H1 (cell line): ENCODE measurements around the gene SYNPO. TPM values are rescaled to one million over a fixed set of nuclear protein-coding genes. Genes with fewer than 3 reads are reported as not detected.

Experiments used
- CTCF ChIA-PET: fragments of 300-600 bp; sonication (Branson Sonifier 250); formaldehyde crosslinking; loops from one replicate; lab custom pipeline; 2021; ENCODE audit not compliant: partially characterized antibody; lab: Charles Lee
- POLR2A ChIA-PET: fragments of 300-600 bp; sonication (Branson Sonifier 250); formaldehyde crosslinking; loops from one replicate; lab custom pipeline; 2021; ENCODE audit warnings: inconsistent platforms; ENCODE audit not compliant: partially characterized antibody; lab: Charles Lee
- DNase-seq, 2 experiments: peaks; one replicate each; pipeline versions ENCODE4 v3.0.0 to v3.0.0-alpha.2; 2010 to 2022; ENCODE audit warnings: low spot score in 2 of 2, low read depth in 1 of 2, mixed read lengths in 1 of 2
- FAIRE-seq: peaks from 2 replicates; lab custom pipeline; 2011; peaks lifted over from hg19 to GRCh38; lab: Jason Lieb, UNC
- H2AFZ ChIP-seq: 2 replicates; pipeline ENCODE4 v1.8.1; 2012; ENCODE audit warnings: low read length, inconsistent platforms
- H2AK5ac ChIP-seq: 2 replicates; pipeline ENCODE4 v1.6.1; 2013; ENCODE audit warnings: low read depth, low read length
- H2BK120ac ChIP-seq: replicated peaks from 2 replicates; pipeline ENCODE3; 2013; ENCODE audit warnings: low read depth, low read length, inconsistent platforms
- H2BK12ac ChIP-seq: 2 replicates; pipeline ENCODE4 v1.6.1; 2013; ENCODE audit warnings: low read depth, low read length
- H2BK15ac ChIP-seq: 2 replicates; pipeline ENCODE4 v1.6.1; 2013; ENCODE audit warnings: low read length
- H2BK20ac ChIP-seq: 2 replicates; pipeline ENCODE4 v1.6.1; 2013; ENCODE audit warnings: low read length
- H2BK5ac ChIP-seq: 2 replicates; pipeline ENCODE4 v1.6.1; 2013; ENCODE audit warnings: low read depth, low read length
- H3K14ac ChIP-seq: 2 replicates; pipeline ENCODE4 v1.6.1; 2013; ENCODE audit warnings: inconsistent platforms; ENCODE audit not compliant: insufficient read length
- H3K18ac ChIP-seq: 2 replicates; pipeline ENCODE4 v1.6.1; 2013; ENCODE audit warnings: low read length; ENCODE audit errors: extremely low read depth
- H3K23ac ChIP-seq: 2 replicates; pipeline ENCODE4 v1.6.1; 2013; ENCODE audit warnings: inconsistent platforms; ENCODE audit not compliant: insufficient read length
- H3K23me2 ChIP-seq: 2 replicates; pipeline ENCODE4 v1.6.1; 2013; ENCODE audit warnings: low read depth, low read length
- H3K27ac ChIP-seq: 2 replicates; pipeline ENCODE4 v1.6.1; 2011; ENCODE audit warnings: low read depth, low read length, inconsistent platforms
- H3K27me3 ChIP-seq, 4 experiments: replicated peaks in 1 of 4; 1 replicate in 1 of 4; 2 replicates in 3 of 4; pipeline versions ENCODE4 v1.6.1 to v1.8.1; 2011 to 2013; ENCODE audit warnings: low read length in 3 of 4, mild to moderate bottlenecking in 3 of 4, inconsistent platforms in 2 of 4, mixed read lengths in 2 of 4, moderate library complexity in 1 of 4; ENCODE audit not compliant: control insufficient read depth in 3 of 4, insufficient read depth in 3 of 4; ENCODE audit errors: extremely low read depth in 1 of 4
- H3K36me3 ChIP-seq, 4 experiments: 2 replicates each; pipeline versions ENCODE4 v1.6.1 to v1.8.1; 2011 to 2013; ENCODE audit warnings: mild to moderate bottlenecking in 4 of 4, low read length in 3 of 4, moderate library complexity in 2 of 4, control low read depth in 1 of 4, inconsistent platforms in 1 of 4; ENCODE audit not compliant: insufficient read depth in 4 of 4, control insufficient read depth in 2 of 4
- H3K4ac ChIP-seq: replicated peaks from 2 replicates; pipeline ENCODE3; 2013; ENCODE audit warnings: low read length, low read depth, mixed read lengths, inconsistent platforms; ENCODE audit not compliant: insufficient read length
- H3K4me1 ChIP-seq, 4 experiments: replicated peaks in 1 of 4; 1 replicate in 1 of 4; 2 replicates in 3 of 4; pipeline versions ENCODE4 v1.6.1 to v1.8.1; 2011 to 2013; ENCODE audit warnings: low read length in 3 of 4, inconsistent platforms in 2 of 4, mixed read lengths in 1 of 4; ENCODE audit not compliant: insufficient read depth in 4 of 4, control insufficient read depth in 3 of 4
- H3K4me2 ChIP-seq, 2 experiments: 2 replicates each; pipeline versions ENCODE4 v1.6.1 to v1.8.1; 2011 to 2013; ENCODE audit warnings: low read depth in 2 of 2, low read length in 2 of 2, control low read depth in 1 of 2, inconsistent platforms in 1 of 2, mild to moderate bottlenecking in 1 of 2; ENCODE audit not compliant: insufficient read depth in 1 of 2
- H3K4me3 ChIP-seq, 4 experiments: fragments of 200-600, 300-600 bp in 1 of 4; sonication (generic), shearing (Covaris generic), sonication (Bioruptor Twin) in 1 of 4; 2 replicates each; pipeline versions ENCODE4 v1.5.1 to v1.8.1; 2011 to 2016; ENCODE audit warnings: low read length in 4 of 4, low read depth in 3 of 4, control low read depth in 2 of 4, inconsistent platforms in 2 of 4, mild to moderate bottlenecking in 2 of 4, mixed read lengths in 1 of 4, moderate library complexity in 1 of 4; ENCODE audit not compliant: insufficient read depth in 2 of 4; ENCODE audit errors: extremely low read depth in 1 of 4
- H3K56ac ChIP-seq: replicated peaks from 2 replicates; pipeline ENCODE3; 2013; ENCODE audit warnings: low read depth, mild to moderate bottlenecking, mixed read lengths, low read length, inconsistent platforms; ENCODE audit not compliant: insufficient read length
- H3K79me1 ChIP-seq: 2 replicates; pipeline ENCODE4 v1.6.1; 2013; ENCODE audit warnings: low read depth, low read length, control low read depth
- H3K79me2 ChIP-seq, 2 experiments: 2 replicates each; pipeline versions ENCODE4 v1.6.1 to v1.8.1; 2012 to 2013; ENCODE audit warnings: low read length in 2 of 2, mild to moderate bottlenecking in 2 of 2, inconsistent platforms in 1 of 2; ENCODE audit not compliant: insufficient read depth in 2 of 2, control insufficient read depth in 1 of 2
- H3K9ac ChIP-seq, 4 experiments: replicated peaks in 1 of 4; 1 replicate in 1 of 4; 2 replicates in 3 of 4; pipeline versions ENCODE4 v1.6.1 to v1.8.1; 2011 to 2013; ENCODE audit warnings: low read depth in 3 of 4, low read length in 3 of 4, control low read depth in 2 of 4, mild to moderate bottlenecking in 2 of 4, moderate library complexity in 2 of 4, inconsistent platforms in 1 of 4; ENCODE audit errors: extremely low read depth in 1 of 4
- H3K9me3 ChIP-seq, 2 experiments: 2 replicates each; pipeline versions ENCODE4 v1.6.1 to v1.8.1; 2012 to 2013; ENCODE audit warnings: mild to moderate bottlenecking in 2 of 2, moderate library complexity in 2 of 2, control low read depth in 1 of 2, inconsistent platforms in 1 of 2, low read depth in 1 of 2, low read length in 1 of 2, mixed read lengths in 1 of 2; ENCODE audit not compliant: insufficient read depth in 2 of 2
- H4K20me1 ChIP-seq, 2 experiments: replicated peaks in 1 of 2; 2 replicates each; pipeline versions ENCODE3 to v1.8.1; 2011 to 2013; ENCODE audit warnings: inconsistent platforms in 2 of 2, low read length in 2 of 2, mild to moderate bottlenecking in 1 of 2; ENCODE audit not compliant: insufficient read depth in 2 of 2, control insufficient read depth in 1 of 2
- H4K5ac ChIP-seq: 2 replicates; pipeline ENCODE4 v1.6.1; 2013; ENCODE audit warnings: low read length, low read depth, mixed read lengths, inconsistent platforms; ENCODE audit not compliant: insufficient read length
- H4K8ac ChIP-seq: 2 replicates; pipeline ENCODE4 v1.8.0; 2013; ENCODE audit warnings: mild to moderate bottlenecking, moderate library complexity, low read length, inconsistent platforms; ENCODE audit not compliant: insufficient read depth; ENCODE audit errors: extremely low read depth
- H4K91ac ChIP-seq: replicated peaks from 2 replicates; pipeline ENCODE3; 2013; ENCODE audit warnings: low read length, mixed read lengths, inconsistent platforms; ENCODE audit not compliant: insufficient read length
- BCL11A ChIP-seq, 2 experiments: IDR thresholded peaks; one replicate each; pipeline ENCODE4 v1.6.1; 2011; ENCODE audit warnings: low read depth in 2 of 2, low read length in 2 of 2, mild to moderate bottlenecking in 2 of 2
- CHD1 ChIP-seq: IDR thresholded peaks from 2 replicates; pipeline ENCODE4 v1.6.1; 2012; ENCODE audit warnings: low read depth, low read length, improper control_type of control experiment
- CTBP2 ChIP-seq: IDR thresholded peaks from 2 replicates; pipeline ENCODE4 v1.7.0; 2011; ENCODE audit warnings: borderline replicate concordance, mild to moderate bottlenecking, moderate library complexity, mixed read lengths, low read length; ENCODE audit not compliant: insufficient read depth, insufficient read length
- JUN ChIP-seq: IDR thresholded peaks from 2 replicates; pipeline ENCODE4 v1.6.1; 2011; ENCODE audit warnings: low read depth, mild to moderate bottlenecking, improper control_type of control experiment, low read length
- KDM4A ChIP-seq: IDR thresholded peaks from one replicate; pipeline ENCODE4 v1.7.1; 2012; ENCODE audit warnings: low read depth, mild to moderate bottlenecking, moderate library complexity, low read length, inconsistent platforms; ENCODE audit not compliant: severe bottlenecking
- POLR2A ChIP-seq, 2 experiments: IDR thresholded peaks; 1 replicate in 1 of 2; 2 replicates in 1 of 2; pipeline ENCODE4 v1.6.1; 2011; ENCODE audit warnings: low read depth in 2 of 2, low read length in 2 of 2, mild to moderate bottlenecking in 2 of 2; ENCODE audit errors: control extremely low read depth in 1 of 2
- POLR2AphosphoS5 ChIP-seq: IDR thresholded peaks from 2 replicates; pipeline ENCODE4 v1.6.1; 2011; ENCODE audit warnings: low read depth, low read length
- RAD21 ChIP-seq, 2 experiments: IDR thresholded peaks in 1 of 2; conservative IDR thresholded peaks in 1 of 2; 2 replicates each; pipeline ENCODE4 v1.6.1; 2011; ENCODE audit warnings: low read depth in 2 of 2, low read length in 2 of 2, improper control_type of control experiment in 1 of 2, inconsistent platforms in 1 of 2, mild to moderate bottlenecking in 1 of 2, moderate library complexity in 1 of 2
- SIN3A ChIP-seq, 2 experiments: IDR thresholded peaks in 1 of 2; conservative IDR thresholded peaks in 1 of 2; 2 replicates each; pipeline ENCODE4 v1.6.1; 2011 to 2012; ENCODE audit warnings: low read length in 2 of 2, improper control_type of control experiment in 1 of 2, low read depth in 1 of 2, mild to moderate bottlenecking in 1 of 2
- SRF ChIP-seq: IDR thresholded peaks from 2 replicates; pipeline ENCODE4 v1.6.1; 2011; ENCODE audit warnings: mild to moderate bottlenecking, low read depth, low read length, moderate library complexity
- TAF7 ChIP-seq: optimal IDR thresholded peaks from 2 replicates; pipeline ENCODE3; 2011; ENCODE audit warnings: low read depth, mild to moderate bottlenecking, inconsistent platforms, low read length, moderate library complexity, borderline replicate concordance
- TBP ChIP-seq: IDR thresholded peaks from 2 replicates; pipeline ENCODE4 v1.6.1; 2011; ENCODE audit warnings: low read depth, low read length, improper control_type of control experiment
- WGBS, 2 experiments: shearing (Covaris generic) in 1 of 2; methylation state at CpG; one replicate each; pipeline versions ENCODE4 v1.1.6 to v1.1.7; 2013 to 2015; ENCODE audit warnings: low lambda C conversion rate in 2 of 2, mixed read lengths in 2 of 2, inconsistent platforms in 1 of 2, low coverage in 1 of 2, missing lambda C conversion rate in 1 of 2; ENCODE audit not compliant: insufficient replicate concordance in 2 of 2, insufficient coverage in 1 of 2, insufficient read length in 1 of 2; ENCODE audit errors: extremely low coverage in 1 of 2, missing lambda C conversion rate in 1 of 2; 5-methylcytosine and 5-hydroxymethylcytosine counted together
- polyA plus RNA-seq, 7 experiments: library from polyadenylated mRNA; depleted of rRNA in 3 of 7; stranded (reverse) in 5 of 7; unstranded in 2 of 7; fragments of >200 nt in 5 of 7; fragments of 200-250 nt in 2 of 7; gene quantifications; 1 replicate in 5 of 7; 2 replicates in 1 of 7; 4 replicates in 1 of 7; pipeline versions ENCODE4 v1.2.1 to v1.2.3, GENCODE V29; 2011 to 2013; ENCODE audit warnings: missing spikeins in 2 of 7, mixed read lengths in 2 of 7
- total RNA-seq: library from RNA; stranded (reverse); fragmentation: NEBNext Ultra II Directional; extraction: Animal tissue kit (Norgen Biotek cat#: 25700); gene quantifications from 2 replicates; pipeline ENCODE4 v1.2.1, GENCODE V29; 2021
- TF ChIP-seq, protein P1 (sequence below): IDR thresholded peaks from 2 replicates; pipeline ENCODE4 v1.6.1; 2011; ENCODE audit warnings: low read length, improper control_type of control experiment

Gene SYNPO
- total and polyA plus RNA-seq, 2 of the 8 experiments (the other 6 are each of a cell fraction or from before 2014, with no cell fraction given): 2.3 TPM

GRCh38 chr5:150663936-150664335, 23.5 kb downstream of the SYNPO start:
- no peak overlapping the region for H3K18ac ChIP-seq
- H3K4me2 ChIP-seq: no peak overlapping the region
- no peak overlapping the region for H3K23ac ChIP-seq
- no peak overlapping the region for H2BK5ac ChIP-seq
- no peak overlapping the region for H3K14ac ChIP-seq
- POLR2A ChIA-PET: interaction anchor here (0.8 to 3.0 kb wide), 3 partner anchors 37 to 80 kb away, joined by 3 to 9 read pairs (median 3); partner anchors contain the start of gene RBM22
- H4K5ac ChIP-seq: no peak overlapping the region
- no peak overlapping the region for H2AK5ac ChIP-seq
- peaks cover 0 to 11% (median under 1%) of the 10 kb centered on the region in 4 experiments; a peak in 4 of 7 replicates for H3K4me1 ChIP-seq
- peaks cover 0 to 9% (median 0%) of the 10 kb centered on the region in 4 experiments; a peak in 1 of 8 replicates for H3K36me3 ChIP-seq
- no peak overlapping the region for H2AFZ ChIP-seq
- 87% methylated on average over 3 of the region's 3 CpGs; no CpG with 5 or more reads in 1 of the 2 experiments for WGBS, 2 experiments
- H3K4ac ChIP-seq: no peak overlapping the region
- no peak overlapping the region for H2BK12ac ChIP-seq
- H3K56ac ChIP-seq: no peak overlapping the region
- H3K4me3 ChIP-seq: no peak overlapping the region
- H2BK20ac ChIP-seq: no peak overlapping the region
- H4K20me1 ChIP-seq: peaks cover 0 to 2% of the 10 kb centered on the region in 2 experiments
- no peak overlapping the region for H4K91ac ChIP-seq
- DNase-seq: no peak
- H2BK15ac ChIP-seq: no peak overlapping the region
- CTCF ChIA-PET: interaction anchor here (0.7 to 20.1 kb wide), 8 partner anchors 10 to 226 kb away, joined by 3 to 303 read pairs (median 4); partner anchors contain the start of genes RBM22 and SYNPO
- H3K79me1 ChIP-seq: no peaks in the 10 kb centered on the region
- no peaks in the 10 kb centered on the region for H3K27me3 ChIP-seq
- H3K27ac ChIP-seq: no peak overlapping the region
- no peak overlapping the region for H4K8ac ChIP-seq
- H3K9me3 ChIP-seq: no peaks in the 10 kb centered on the region
- H2BK120ac ChIP-seq: no peak overlapping the region
- H3K79me2 ChIP-seq: no peaks in the 10 kb centered on the region
- no peak overlapping the region for H3K9ac ChIP-seq
- H3K23me2 ChIP-seq: no peaks in the 10 kb centered on the region
- FAIRE-seq: no peak
- TF ChIP-seq BCL11A (IDR thresholded peaks at IDR 0.05; ENCODE audit: low read depth in 2 of 2, low read length in 2 of 2) (no peak), POLR2AphosphoS5 (no peak), CHD1 (no peak), TBP (no peak), RAD21 (IDR thresholded peaks at IDR 0.05 in 1 of 2, conservative IDR thresholded peaks at IDR 0.05 in 1 of 2; ENCODE audit: low read depth in 2 of 2, low read length in 2 of 2) (no peak), JUN (no peak), POLR2A (IDR thresholded peaks at IDR 0.05; ENCODE audit: control extremely low read depth in 1 of 2, low read depth in 2 of 2, low read length in 2 of 2) (no peak), SIN3A (conservative IDR thresholded peaks at IDR 0.05 in 1 of 2, IDR thresholded peaks at IDR 0.05 in 1 of 2; ENCODE audit: low read depth in 1 of 2, low read length in 2 of 2) (no peak), SRF (no peak), TAF7 (no peak), CTBP2 (no peak), KDM4A (no peak)
- TF ChIP-seq, protein P1, sequence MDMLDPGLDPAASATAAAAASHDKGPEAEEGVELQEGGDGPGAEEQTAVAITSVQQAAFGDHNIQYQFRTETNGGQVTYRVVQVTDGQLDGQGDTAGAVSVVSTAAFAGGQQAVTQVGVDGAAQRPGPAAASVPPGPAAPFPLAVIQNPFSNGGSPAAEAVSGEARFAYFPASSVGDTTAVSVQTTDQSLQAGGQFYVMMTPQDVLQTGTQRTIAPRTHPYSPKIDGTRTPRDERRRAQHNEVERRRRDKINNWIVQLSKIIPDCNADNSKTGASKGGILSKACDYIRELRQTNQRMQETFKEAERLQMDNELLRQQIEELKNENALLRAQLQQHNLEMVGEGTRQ: no peak
